ENCODE results near the gene IL23R. TPM values are rescaled to one million over a fixed set of nuclear protein-coding genes. Genes with fewer than 3 reads are reported as not detected.
A peak's percentile ranks its signal among the peaks of the same experiment; 100 is the strongest.

IL23R gene
- total and polyA plus RNA-seq, 8 donors = 1.3 TPM; not detected in 7

DNA sequence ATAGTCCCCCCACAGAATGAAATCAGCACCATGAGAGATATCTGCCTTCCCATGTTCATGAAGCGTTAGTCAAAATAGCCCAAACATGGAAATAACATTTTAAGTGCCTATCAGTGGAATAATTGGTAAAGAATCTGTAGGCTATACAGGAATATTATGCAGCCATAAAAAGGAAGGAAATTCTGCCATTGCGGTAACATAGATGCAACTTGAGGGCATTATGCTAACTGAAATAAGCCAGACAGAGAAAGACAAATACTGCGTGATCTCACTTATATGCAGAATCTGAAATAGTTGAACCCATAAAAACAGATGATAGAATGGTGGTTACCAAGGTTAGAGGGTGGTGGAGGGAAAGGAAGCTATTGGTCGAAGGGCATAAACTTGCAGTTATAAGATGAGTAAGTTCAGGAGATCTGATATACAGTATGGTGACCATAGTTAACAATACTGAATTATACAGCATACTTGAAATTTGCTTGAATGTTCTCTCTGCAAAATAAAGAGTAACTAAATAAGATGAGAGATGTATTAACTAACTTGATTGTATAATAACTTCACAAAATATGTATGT is 699 bp upstream of the IL23R start:
- WGBS, 5 donors = 90 to 96% (median 94%) methylated on average over 4 of the region's 4 CpGs
- no peaks in the 10 kb centered on the region for H3K36me3 ChIP-seq
- no peak overlapping the region for H3K27ac ChIP-seq
- peaks cover 0 to 9% (median 0%) of the 10 kb centered on the region in 4 donors for H3K4me1 ChIP-seq
- TF ChIP-seq POLR2A (IDR thresholded peaks at IDR 0.05) (no peak), EP300 (IDR thresholded peaks at IDR 0.05) (no peak), POLR2AphosphoS5 (IDR thresholded peaks at IDR 0.05) (no peak)
- TF ChIP-seq, protein P1, sequence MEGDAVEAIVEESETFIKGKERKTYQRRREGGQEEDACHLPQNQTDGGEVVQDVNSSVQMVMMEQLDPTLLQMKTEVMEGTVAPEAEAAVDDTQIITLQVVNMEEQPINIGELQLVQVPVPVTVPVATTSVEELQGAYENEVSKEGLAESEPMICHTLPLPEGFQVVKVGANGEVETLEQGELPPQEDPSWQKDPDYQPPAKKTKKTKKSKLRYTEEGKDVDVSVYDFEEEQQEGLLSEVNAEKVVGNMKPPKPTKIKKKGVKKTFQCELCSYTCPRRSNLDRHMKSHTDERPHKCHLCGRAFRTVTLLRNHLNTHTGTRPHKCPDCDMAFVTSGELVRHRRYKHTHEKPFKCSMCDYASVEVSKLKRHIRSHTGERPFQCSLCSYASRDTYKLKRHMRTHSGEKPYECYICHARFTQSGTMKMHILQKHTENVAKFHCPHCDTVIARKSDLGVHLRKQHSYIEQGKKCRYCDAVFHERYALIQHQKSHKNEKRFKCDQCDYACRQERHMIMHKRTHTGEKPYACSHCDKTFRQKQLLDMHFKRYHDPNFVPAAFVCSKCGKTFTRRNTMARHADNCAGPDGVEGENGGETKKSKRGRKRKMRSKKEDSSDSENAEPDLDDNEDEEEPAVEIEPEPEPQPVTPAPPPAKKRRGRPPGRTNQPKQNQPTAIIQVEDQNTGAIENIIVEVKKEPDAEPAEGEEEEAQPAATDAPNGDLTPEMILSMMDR (IDR thresholded peaks at IDR 0.05) = no peak
- DNase-seq = no peak
- no peak overlapping the region for H3K4me3 ChIP-seq
- no peaks in the 10 kb centered on the region for H3K9me3 ChIP-seq
- no peaks in the 10 kb centered on the region for H3K27me3 ChIP-seq
- intact Hi-C loops (cut with DNase I; ENCODE audit: low total_unique reads) = no loop called here

DNA sequence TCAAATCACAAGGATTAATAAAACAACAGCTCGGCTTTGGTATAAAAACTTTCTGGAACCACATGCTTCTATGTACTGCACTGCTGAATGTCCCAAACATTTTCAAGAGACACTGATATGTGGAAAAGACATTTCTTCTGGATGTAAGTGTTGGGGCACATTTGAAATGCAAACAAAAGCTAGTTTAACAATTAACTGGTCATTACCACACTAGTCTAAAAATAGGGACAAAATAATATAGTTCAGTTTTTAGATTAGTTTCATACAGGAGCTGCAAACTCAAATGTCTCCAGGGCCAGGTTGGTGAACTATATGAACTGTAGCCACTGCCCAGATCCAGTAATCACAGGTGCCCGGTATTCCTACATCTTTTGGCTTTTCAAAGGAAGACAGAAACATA is 3.2 kb downstream of the IL23R start:
- WGBS, 5 donors = 48 to 68% (median 56%) methylated on average over 2 of the region's 2 CpGs
- TF ChIP-seq, protein P1 (IDR thresholded peaks at IDR 0.05) = no peak
- TF ChIP-seq EP300 (IDR thresholded peaks at IDR 0.05) = no peak
- TF ChIP-seq POLR2AphosphoS5 (IDR thresholded peaks at IDR 0.05) = no peak
- TF ChIP-seq POLR2A (IDR thresholded peaks at IDR 0.05) = no peak
- Histone ChIP-seq H3K9me3 (no peaks in the 10 kb centered on the region), H3K36me3 (no peaks in the 10 kb centered on the region), H3K27me3 (no peaks in the 10 kb centered on the region), H3K4me3 (no peak overlapping the region), H3K4me1 (peaks cover 0 to 9% (median 0%) of the 10 kb centered on the region in 4 donors), H3K27ac (no peak overlapping the region)
- DNase-seq = no peak
- intact Hi-C loops (cut with DNase I; ENCODE audit: low total_unique reads) = no loop called here

DNA sequence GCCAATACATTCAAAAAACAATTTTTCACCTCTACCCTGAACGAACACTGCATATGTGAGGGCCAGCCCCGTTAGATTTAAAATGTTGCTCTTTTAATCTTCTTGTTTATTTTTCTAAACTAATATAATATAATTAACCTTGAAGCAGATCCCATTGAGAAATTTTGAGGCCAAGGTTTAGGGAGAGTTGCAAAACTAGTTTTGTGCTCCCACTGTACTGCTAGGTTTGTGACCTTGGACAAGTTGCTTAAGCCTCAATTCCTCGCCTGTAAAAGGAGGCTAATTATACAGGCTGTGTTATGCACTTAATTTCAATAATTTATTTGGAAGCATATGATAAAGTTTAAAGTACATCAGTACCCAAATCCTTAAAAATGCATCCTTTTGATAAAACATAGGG is 3.7 kb downstream of the IL23R start:
- intact Hi-C loops (cut with DNase I; ENCODE audit: low total_unique reads) = no loop called here
- peak in 1 of 2 donors; percentile 61 for DNase-seq
- Histone ChIP-seq H3K36me3 (no peaks in the 10 kb centered on the region), H3K9me3 (no peaks in the 10 kb centered on the region), H3K4me3 (no peak overlapping the region), H3K27me3 (no peaks in the 10 kb centered on the region), H3K4me1 (peaks cover 0 to 9% (median 0%) of the 10 kb centered on the region in 4 donors), H3K27ac (no peak overlapping the region)
- no peak for TF ChIP-seq POLR2A (IDR thresholded peaks at IDR 0.05)
- TF ChIP-seq, protein P1 (IDR thresholded peaks at IDR 0.05) = no peak
- TF ChIP-seq POLR2AphosphoS5 (IDR thresholded peaks at IDR 0.05) = no peak
- TF ChIP-seq EP300 (IDR thresholded peaks at IDR 0.05) = no peak
- 32 to 57% (median 38%) methylated on average over 3 of the region's 3 CpGs for WGBS, 5 donors

DNA sequence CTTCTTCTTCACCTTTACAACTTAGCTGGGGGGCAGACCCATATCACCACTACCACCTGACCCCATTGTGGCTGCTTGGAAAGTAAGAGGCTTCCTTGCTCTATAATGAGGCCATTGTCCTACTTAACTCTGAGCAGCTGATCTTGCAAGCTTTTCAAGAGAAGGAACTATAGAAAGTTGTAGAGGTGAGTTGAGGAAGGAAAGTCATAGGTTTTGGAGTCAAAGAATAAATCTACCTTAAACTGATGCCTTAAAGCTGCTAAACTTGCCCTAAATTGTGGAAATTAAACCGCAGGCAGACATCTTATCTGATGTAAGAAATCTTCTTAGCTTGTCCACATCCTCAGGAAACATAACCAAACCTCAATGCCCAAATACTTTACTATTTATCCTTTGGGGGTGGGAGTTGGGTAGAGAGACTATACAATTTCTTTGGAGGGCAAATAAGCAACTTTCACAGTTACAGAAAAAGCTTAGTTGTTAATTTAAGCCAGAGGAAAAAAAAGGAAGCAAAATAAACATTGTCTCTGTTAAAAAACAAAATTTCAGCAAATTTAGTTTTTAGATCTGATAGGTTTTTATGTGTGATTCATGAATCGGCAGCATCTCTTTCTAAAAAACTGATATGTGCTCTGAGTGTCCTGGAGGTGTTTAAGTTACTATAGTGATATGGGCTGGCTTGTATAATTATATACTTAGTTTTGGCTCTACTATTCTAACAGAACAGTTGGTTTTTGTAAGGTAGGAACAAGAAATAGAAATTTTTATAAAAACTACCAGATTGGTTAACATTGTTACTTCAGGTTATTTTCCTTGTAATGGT is 4.7 kb downstream of the IL23R start:
- no peak for TF ChIP-seq POLR2A (IDR thresholded peaks at IDR 0.05)
- no peak for TF ChIP-seq POLR2AphosphoS5 (IDR thresholded peaks at IDR 0.05)
- TF ChIP-seq, protein P1 (IDR thresholded peaks at IDR 0.05) = no peak
- TF ChIP-seq EP300 (IDR thresholded peaks at IDR 0.05) = no peak
- no peak overlapping the region for H3K4me3 ChIP-seq
- 60 to 76% (median 63%) methylated on average over 2 of the region's 2 CpGs for WGBS, 5 donors
- no peak overlapping the region for H3K27ac ChIP-seq
- no peaks in the 10 kb centered on the region for H3K9me3 ChIP-seq
- H3K36me3 ChIP-seq = no peaks in the 10 kb centered on the region
- peak in 1 of 2 donors; percentile 22 for DNase-seq
- H3K4me1 ChIP-seq = peaks cover 0 to 9% (median 0%) of the 10 kb centered on the region in 4 donors
- H3K27me3 ChIP-seq = no peaks in the 10 kb centered on the region
- intact Hi-C loops (cut with DNase I; ENCODE audit: low total_unique reads) = no loop called here
